Left ventricle myocardium inferior (tissue), 1 donor: ENCODE results near the gene CFTR. TPM values are rescaled to one million over a fixed set of nuclear protein-coding genes. Genes with fewer than 3 reads are reported as not detected.
"Not testable (repeated sequence)": the region's sequence is repeated elsewhere in the genome, so short reads cannot be mapped to it uniquely, and the experiment has no call there.

Experiments
- DNase-seq: peaks from one replicate; pipeline ENCODE4 v3.0.0-alpha.2; 2020
- H3K27ac ChIP-seq: fragments of 200-600 bp; replicated peaks from 2 replicates; pipeline ENCODE4 v1.8.0; 2021
- H3K27me3 ChIP-seq: fragments of 200-600 bp; 2 replicates; pipeline ENCODE4 v1.8.0; 2021; ENCODE audit warnings: low read depth
- H3K36me3 ChIP-seq: fragments of 200-600 bp; 2 replicates; pipeline ENCODE4 v1.8.0; 2021
- H3K4me1 ChIP-seq: fragments of 200-600 bp; 2 replicates; pipeline ENCODE4 v1.8.0; 2021
- H3K4me3 ChIP-seq: fragments of 200-600 bp; 2 replicates; pipeline ENCODE4 v1.8.0; 2021; ENCODE audit warnings: mild to moderate bottlenecking, moderate library complexity
- H3K9me3 ChIP-seq: fragments of 200-600 bp; replicated peaks from 2 replicates; pipeline ENCODE4 v1.8.0; 2021
- CTCF ChIP-seq: fragments of 200-600 bp; IDR thresholded peaks from 2 replicates; pipeline ENCODE4 v1.8.0; 2021; ENCODE audit warnings: antibody characterized with exemption, mild to moderate bottlenecking, borderline replicate concordance
- intact Hi-C: fragments of 100-400 bp; cut with micrococcal nuclease; formaldehyde crosslinking; loops from one replicate; pipeline ENCODE4 v1.11.0; 2022
- total RNA-seq: library from RNA; stranded (reverse); fragmentation: NEBNext Ultra II Directional; extraction: Animal tissue kit (Norgen Biotek cat#: 25700); gene quantifications from one replicate; pipeline ENCODE4 v1.2.1, GENCODE V29; 2021
- donor health status: DM: no; HTN: yes; CAD: no; lungs with severe emphysema.

CFTR gene
- total RNA-seq, 1 donor from 2014 or later = 0.11 TPM

- H3K27ac ChIP-seq = no peak overlapping the region
- H3K27me3 ChIP-seq = peaks cover 3% of the 10 kb centered on the region
- TF ChIP-seq CTCF = no peak
- no peak for DNase-seq
- H3K4me3 ChIP-seq = no peak overlapping the region
- intact Hi-C loops = no loop called here
- H3K36me3 ChIP-seq = no peaks in the 10 kb centered on the region
- H3K9me3 ChIP-seq = peaks cover 27% of the 10 kb centered on the region
- H3K4me1 ChIP-seq = no peaks in the 10 kb centered on the region
Measured at GRCh38 chr7:117448655-117449054, 31.2 kb upstream of the CFTR start.

- Histone ChIP-seq H3K27me3 (no peaks in the 10 kb centered on the region), H3K27ac (no peak overlapping the region), H3K36me3 (no peaks in the 10 kb centered on the region), H3K4me3 (no peak overlapping the region), H3K4me1 (no peaks in the 10 kb centered on the region), H3K9me3 (peaks cover 13% of the 10 kb centered on the region)
- no peak for DNase-seq
- TF ChIP-seq CTCF = peak; percentile 66
- intact Hi-C loops = no loop called here
Measured at GRCh38 chr7:117458977-117459583, 20.7 kb upstream of the CFTR start.

- Histone ChIP-seq H3K27ac (no peak overlapping the region), H3K4me3 (no peak overlapping the region), H3K9me3 (peaks cover 13% of the 10 kb centered on the region), H3K36me3 (no peaks in the 10 kb centered on the region), H3K27me3 (no peaks in the 10 kb centered on the region), H3K4me1 (no peaks in the 10 kb centered on the region)
- no peak for TF ChIP-seq CTCF
- no peak for DNase-seq
- intact Hi-C loops = no loop called here
Measured at GRCh38 chr7:117459735-117460134, 20.1 kb upstream of the CFTR start.

GRCh38 chr7:117460815-117461214, 19.0 kb upstream of the CFTR start:
- DNase-seq, H3K27ac ChIP-seq: not testable (repeated sequence)

GRCh38 chr7:117468174-117468573, 11.7 kb upstream of the CFTR start:
- Histone ChIP-seq H3K36me3 (no peaks in the 10 kb centered on the region), H3K4me1 (peaks cover 8% of the 10 kb centered on the region), H3K4me3 (no peak overlapping the region), H3K9me3 (peaks cover 4% of the 10 kb centered on the region), H3K27me3 (no peaks in the 10 kb centered on the region), H3K27ac (no peak overlapping the region)
- DNase-seq = no peak
- no peak for TF ChIP-seq CTCF
- intact Hi-C loops = no loop called here

More at GRCh38 chr7:117460815-117461214, 19.0 kb upstream of the CFTR start:
- H3K9me3 ChIP-seq = peaks cover 13% of the 10 kb centered on the region
- H3K4me1 ChIP-seq, intact Hi-C loops, H3K4me3 ChIP-seq, H3K27me3 ChIP-seq, H3K36me3 ChIP-seq: not testable (repeated sequence)

GRCh38 chr7:117470777-117471176, 9.0 kb upstream of the CFTR start:
- TF ChIP-seq CTCF = no peak
- peak; percentile 75 for DNase-seq
- intact Hi-C loops = no loop called here

More at GRCh38 chr7:117470777-117471176, 9.0 kb upstream of the CFTR start:
- Histone ChIP-seq H3K27me3 (no peaks in the 10 kb centered on the region), H3K9me3 (no peaks in the 10 kb centered on the region), H3K4me1 (peaks cover 8% of the 10 kb centered on the region), H3K4me3 (no peak overlapping the region), H3K36me3 (no peaks in the 10 kb centered on the region), H3K27ac (peak overlapping the region; percentile 74)
